GM20431 (cell line): ENCODE measurements around the gene HDAC8.

Experiments used
- in situ Hi-C: fragments of 300-500 bp; cut with MseI, MboI; formaldehyde crosslinking; loops from one replicate; pipeline ENCODE4 v1.15.0; 2020; ENCODE audit warnings: low sequenced_read_pairs; ENCODE audit not compliant: unreplicated experiment

Gene HDAC8

GRCh38 chrX:72392816-72393800 lies 179.5 kb downstream of the HDAC8 start:
- in situ Hi-C loops: no loop called here

GRCh38 chrX:72392042-72392441 lies 180.6 kb downstream of the HDAC8 start:
- in situ Hi-C loops: no loop called here

GRCh38 chrX:72387247-72387646 lies 185.4 kb downstream of the HDAC8 start:
- in situ Hi-C loops: no loop called here

GRCh38 chrX:72382202-72382595 lies 190.4 kb downstream of the HDAC8 start:
- in situ Hi-C loops: no loop called here

GRCh38 chrX:72381439-72382201 lies 191.0 kb downstream of the HDAC8 start:
- in situ Hi-C loops: no loop called here

GRCh38 chrX:72376124-72376523 lies 196.5 kb downstream of the HDAC8 start:
- in situ Hi-C loops: no loop called here

- in situ Hi-C loops: no loop called here
Measured at GRCh38 chrX:72373136-72373535, 199.5 kb downstream of the HDAC8 start.

- in situ Hi-C loops: no loop called here
Measured at GRCh38 chrX:72372735-72373134, 199.9 kb downstream of the HDAC8 start.

GRCh38 chrX:72371405-72371804 lies 201.2 kb downstream of the HDAC8 start:
- in situ Hi-C loops: no loop called here

- in situ Hi-C loops: no loop called here
Measured at GRCh38 chrX:72368796-72369195, 203.8 kb downstream of the HDAC8 start.

GRCh38 chrX:72367516-72367915 lies 205.1 kb downstream of the HDAC8 start:
- in situ Hi-C loops: no loop called here

- in situ Hi-C loops: no loop called here
Measured at GRCh38 chrX:72366701-72367454, 205.8 kb downstream of the HDAC8 start.

- in situ Hi-C loops: no loop called here
Measured at GRCh38 chrX:72366178-72366577, 206.5 kb downstream of the HDAC8 start.

- in situ Hi-C loops: no loop called here
Measured at GRCh38 chrX:72365126-72365525, 207.5 kb downstream of the HDAC8 start.

- in situ Hi-C loops: no loop called here
Measured at GRCh38 chrX:72360326-72360725, 212.3 kb downstream of the HDAC8 start.

- in situ Hi-C loops: no loop called here
Measured at GRCh38 chrX:72358313-72358712, 214.3 kb downstream of the HDAC8 start.

GRCh38 chrX:72352786-72353185 lies 219.9 kb downstream of the HDAC8 start:
- in situ Hi-C loops: no loop called here

- in situ Hi-C loops: no loop called here
Measured at GRCh38 chrX:72351606-72352334, 220.9 kb downstream of the HDAC8 start.

- in situ Hi-C loops: no loop called here
Measured at GRCh38 chrX:72349190-72349589, 223.5 kb downstream of the HDAC8 start.
